Bone marrow (tissue), 2 donors: ENCODE results near the gene SH3YL1.

Experiments used
- DNase-seq, 2 donors: peaks; one replicate each; lab custom pipeline; 2025; lab: John Stamatoyannopoulos, UW

The SH3YL1 gene

DNA sequence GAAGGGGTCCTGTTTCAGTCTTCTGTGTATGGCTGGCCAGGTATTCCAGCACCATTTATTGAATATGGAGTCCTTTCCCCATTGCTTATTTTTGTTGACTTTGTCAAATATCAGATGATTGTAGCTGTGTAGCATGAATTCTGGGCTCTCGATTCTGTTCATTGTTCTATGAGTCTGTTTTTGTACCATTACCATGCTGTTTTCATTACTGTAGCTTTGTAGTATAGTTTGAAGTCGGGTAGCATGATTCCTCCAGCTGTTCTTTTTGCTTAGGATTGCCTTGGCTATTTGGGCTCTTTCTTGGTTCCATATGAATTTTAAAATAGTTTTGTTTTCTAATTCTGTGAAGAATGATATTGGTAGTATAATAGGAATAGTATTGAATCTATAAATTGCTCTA lies 6.0 kb downstream of the SH3YL1 start:
- no peak for DNase-seq

- DNase-seq: no peak
These were observed 6.4 kb downstream of the SH3YL1 start for GRCh38 chr2:257429-257828.

- DNase-seq: no peak
These were observed 7.7 kb downstream of the SH3YL1 start for GRCh38 chr2:256094-256493.

- no peak for DNase-seq
These were observed 8.6 kb downstream of the SH3YL1 start for GRCh38 chr2:255195-255594.

- no peak for DNase-seq
These were observed 9.6 kb downstream of the SH3YL1 start for GRCh38 chr2:254241-254640.

- no peak for DNase-seq
These were observed 10.6 kb downstream of the SH3YL1 start for GRCh38 chr2:253202-253638.

DNA sequence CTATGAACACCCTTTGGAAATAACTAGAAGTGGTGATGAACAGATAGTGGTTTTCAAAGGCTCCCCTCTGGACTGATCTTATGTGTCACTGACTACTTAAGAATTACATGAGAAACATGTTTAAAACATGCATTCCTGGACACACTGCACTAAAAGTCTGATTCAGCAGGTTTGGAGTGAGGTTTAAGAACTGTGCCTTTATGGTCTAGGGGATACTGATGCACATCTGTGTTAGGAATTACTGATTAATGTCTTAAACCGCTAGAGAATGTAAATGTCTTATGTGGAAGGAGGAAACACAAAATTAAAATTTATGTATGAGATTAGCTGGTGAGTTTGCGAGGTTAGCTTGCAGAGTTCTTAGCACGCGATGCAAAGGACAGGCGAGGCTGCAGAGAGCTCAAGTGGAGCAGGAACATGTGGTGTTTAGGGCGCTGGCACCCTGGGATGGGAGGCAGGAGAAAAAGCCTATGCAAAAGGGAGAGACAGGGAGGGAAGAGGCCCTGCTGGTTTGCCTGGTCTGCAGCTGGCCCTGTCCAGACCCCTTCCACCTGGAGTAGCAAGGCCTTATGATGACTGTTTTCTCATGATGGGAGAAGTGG lies 11.7 kb downstream of the SH3YL1 start:
- DNase-seq: no peak

DNA sequence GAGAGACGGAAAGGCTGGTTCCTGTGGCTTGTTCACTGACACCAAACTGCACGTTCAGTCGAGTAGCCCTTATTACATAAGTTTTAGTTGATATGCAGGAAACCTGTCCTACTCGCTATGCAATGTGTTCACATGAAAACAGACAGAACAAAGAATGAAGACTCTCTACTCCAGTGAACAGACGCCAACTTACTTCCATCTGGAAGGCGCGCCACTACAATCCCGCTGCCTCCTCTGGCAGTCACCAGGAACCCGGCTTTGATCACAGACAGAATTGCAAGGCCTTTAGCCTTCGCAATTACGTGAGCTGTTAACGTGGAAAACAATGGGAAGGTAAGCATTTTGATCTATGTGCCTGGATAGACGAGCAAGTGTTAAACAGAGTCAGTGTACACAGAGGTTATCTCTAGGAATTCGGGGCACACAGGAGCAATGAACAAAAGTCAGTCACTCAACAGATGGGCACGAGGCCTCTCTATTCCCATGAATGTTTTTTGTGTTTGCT lies 14.2 kb downstream of the SH3YL1 start:
- no peak for DNase-seq

DNA sequence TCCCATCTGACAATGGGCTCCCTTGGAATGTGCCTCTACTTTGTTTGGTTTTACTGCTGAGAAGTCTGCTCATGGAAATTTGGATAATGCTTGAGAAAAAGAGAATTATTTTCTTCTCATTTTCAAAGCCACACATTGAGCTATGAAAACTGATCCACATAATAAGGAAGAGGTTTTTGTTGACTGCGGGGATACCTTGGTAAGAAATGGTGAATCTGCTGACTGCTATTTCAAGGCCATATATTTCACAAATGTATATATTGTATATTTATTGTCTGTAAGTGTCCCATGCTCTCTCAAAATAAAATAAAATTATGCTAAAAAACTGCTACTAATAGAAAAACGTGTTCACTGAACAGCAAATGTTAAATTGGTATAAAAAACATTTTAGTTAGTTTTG lies 15.1 kb downstream of the SH3YL1 start:
- DNase-seq: no peak

- peak in 1 of 2 donors; percentile 56 for DNase-seq
These were observed 17.2 kb downstream of the SH3YL1 start for GRCh38 chr2:246489-247144.

DNA sequence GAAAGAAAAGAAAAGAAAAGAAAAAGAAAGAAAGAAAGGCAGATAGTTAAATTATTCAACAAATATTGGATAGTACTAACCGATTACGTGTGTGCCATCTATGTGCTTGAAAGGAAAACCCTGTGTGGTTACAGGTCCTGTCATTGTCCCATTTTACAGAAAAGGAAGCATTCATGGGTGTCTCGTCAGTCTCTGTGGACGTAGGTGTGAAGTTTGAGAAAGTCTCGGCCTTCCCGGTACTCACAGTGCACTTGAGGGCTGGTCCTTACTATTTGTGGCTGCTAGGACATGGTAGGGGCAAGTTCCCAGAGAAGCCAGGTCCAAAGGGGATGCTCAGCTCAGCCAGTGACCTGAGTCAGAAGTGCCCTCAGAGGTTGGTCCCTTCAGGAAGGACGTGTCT lies 19.3 kb downstream of the SH3YL1 start:
- DNase-seq: no peak

GRCh38 chr2:238869-239268 lies 25.0 kb downstream of the SH3YL1 start:
- DNase-seq: no peak

DNA sequence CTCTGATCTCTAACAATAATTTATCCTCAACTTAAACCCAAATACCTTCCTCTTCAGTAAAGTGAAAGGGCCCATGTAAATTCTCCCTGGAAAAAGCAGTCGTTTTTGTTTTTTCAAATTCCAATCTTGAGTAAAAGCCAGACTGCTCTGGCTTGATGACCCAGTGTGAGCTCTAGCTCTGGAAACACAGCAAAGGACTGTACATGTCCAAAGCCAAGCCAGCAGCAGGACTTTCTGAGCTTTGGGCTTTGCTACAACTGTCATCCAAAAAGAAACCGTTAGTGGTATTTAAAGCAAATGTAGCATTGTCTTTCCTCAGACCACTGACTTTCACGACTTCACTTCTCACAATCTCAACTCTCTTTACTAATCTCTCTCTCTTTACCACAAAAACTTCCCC lies 25.4 kb downstream of the SH3YL1 start:
- no peak for DNase-seq

DNA sequence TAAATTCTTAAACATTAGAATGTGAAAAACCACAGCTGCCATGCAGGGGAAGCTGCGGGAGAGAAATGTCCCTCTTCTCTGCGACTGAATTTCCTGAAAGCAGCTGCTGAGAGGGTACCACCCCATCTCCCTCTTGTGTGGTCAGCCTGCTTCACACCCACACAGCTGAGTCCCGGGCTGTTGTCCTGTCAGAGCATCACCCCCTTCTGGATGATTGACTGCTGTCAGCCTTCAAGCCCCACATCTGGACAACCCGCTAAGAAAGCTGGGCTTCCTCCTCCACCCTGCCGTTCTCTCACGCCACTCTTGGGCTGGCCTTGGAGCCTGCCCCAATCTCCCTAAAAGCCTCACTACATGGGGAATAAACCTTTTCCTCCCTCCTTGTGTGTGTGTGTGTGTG lies 26.0 kb downstream of the SH3YL1 start:
- no peak for DNase-seq

DNA sequence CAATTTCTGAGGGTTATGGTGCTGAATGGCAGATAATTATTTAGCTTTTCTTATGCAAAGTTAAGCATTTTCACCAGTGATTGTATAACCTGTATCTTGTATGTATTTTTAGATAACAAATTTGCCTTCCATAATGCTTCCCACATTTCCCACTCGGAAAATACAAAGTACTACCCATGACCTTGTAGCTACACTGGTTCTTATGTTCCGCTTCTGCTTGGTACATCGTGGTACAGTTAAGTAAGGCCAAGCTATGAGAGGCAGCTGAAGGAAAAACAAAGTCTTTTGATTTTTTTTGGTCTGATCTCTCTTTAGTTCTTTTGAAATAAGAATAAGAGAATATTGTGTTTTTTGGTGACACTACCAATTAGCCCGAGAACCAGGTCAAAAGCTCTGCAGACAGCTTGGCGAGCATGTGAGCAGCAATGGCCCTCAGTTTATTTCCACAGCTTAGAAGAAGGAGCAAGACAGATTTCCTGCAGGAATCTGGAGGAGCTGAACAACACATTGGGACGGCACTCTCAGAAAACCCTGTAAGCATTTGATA lies 26.8 kb downstream of the SH3YL1 start:
- DNase-seq: no peak

DNA sequence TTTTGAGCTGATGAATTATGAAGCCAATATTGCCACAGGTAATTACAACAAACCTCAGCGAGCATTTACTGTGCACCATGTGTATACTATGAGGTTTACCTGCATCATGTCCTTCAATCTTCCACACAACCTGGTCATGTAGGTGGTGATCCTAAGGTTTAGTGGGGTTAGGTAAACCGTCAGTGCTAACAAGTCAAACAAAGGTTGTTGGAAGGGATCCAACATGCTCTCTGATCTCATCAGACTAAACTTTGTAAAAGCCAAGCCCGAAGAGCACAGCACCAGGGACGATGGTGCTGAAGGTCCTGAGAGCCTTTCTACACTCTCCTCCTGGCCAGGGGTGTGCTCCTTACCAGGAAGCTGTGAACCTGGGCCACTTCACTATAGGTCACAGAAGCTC lies 29.4 kb downstream of the SH3YL1 start:
- DNase-seq: no peak

DNA sequence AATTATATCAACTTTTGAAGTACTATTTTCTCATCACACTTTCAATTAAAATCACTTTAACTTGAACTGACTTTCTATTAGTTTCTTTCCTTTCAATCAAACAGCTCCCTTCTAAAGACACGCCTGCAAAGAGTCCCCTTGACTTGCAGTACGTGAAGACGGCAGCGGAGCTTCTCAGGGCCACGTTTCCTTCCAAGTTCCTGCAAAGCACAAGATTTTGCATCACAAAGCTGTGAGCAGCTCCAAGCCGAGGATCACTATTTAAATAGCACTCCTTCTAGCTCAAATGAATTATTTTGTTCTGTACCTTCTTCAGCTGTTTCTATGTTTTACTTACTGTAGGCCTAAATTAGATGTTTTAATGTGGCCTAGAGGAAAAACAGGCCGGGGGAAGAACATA lies 30.8 kb downstream of the SH3YL1 start:
- no peak for DNase-seq

GRCh38 chr2:231521-232185 lies 32.2 kb downstream of the SH3YL1 start:
- no peak for DNase-seq

DNA sequence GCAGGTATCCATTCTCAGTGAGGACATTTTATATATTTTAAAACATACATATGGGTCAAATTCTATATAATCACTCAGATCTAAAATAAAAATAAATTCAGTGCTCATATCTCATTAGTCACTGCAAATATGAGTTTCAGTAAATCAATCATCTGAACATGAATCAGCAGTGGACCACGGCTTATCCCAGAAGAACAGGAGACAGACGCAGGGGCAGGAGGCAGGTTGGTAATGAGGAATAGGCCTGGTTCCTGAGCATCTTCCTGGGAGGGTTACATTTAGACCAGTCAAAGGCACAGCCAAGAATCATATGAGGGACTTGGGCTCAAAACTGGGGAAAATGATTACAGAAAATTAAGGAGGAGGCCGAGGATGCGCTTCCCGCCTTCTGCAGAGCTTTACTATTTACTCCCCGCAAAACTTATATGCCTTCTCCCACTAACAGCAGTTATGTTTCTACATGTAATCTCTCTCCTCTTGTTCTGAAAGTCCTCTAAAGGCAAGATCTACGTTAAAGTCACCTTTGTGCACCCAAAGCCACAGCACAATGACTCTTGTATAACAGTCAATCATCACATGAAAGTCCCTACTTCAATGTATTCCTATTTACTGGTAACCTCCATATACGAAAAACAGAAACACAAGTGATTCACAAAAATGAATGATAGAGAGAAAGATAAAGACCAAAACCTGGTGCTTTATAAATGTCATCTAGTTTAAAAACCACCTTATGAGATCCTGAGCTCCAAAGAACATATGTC lies 35.1 kb downstream of the SH3YL1 start:
- DNase-seq: no peak

GRCh38 chr2:228115-228514 lies 35.7 kb downstream of the SH3YL1 start:
- no peak for DNase-seq

DNA sequence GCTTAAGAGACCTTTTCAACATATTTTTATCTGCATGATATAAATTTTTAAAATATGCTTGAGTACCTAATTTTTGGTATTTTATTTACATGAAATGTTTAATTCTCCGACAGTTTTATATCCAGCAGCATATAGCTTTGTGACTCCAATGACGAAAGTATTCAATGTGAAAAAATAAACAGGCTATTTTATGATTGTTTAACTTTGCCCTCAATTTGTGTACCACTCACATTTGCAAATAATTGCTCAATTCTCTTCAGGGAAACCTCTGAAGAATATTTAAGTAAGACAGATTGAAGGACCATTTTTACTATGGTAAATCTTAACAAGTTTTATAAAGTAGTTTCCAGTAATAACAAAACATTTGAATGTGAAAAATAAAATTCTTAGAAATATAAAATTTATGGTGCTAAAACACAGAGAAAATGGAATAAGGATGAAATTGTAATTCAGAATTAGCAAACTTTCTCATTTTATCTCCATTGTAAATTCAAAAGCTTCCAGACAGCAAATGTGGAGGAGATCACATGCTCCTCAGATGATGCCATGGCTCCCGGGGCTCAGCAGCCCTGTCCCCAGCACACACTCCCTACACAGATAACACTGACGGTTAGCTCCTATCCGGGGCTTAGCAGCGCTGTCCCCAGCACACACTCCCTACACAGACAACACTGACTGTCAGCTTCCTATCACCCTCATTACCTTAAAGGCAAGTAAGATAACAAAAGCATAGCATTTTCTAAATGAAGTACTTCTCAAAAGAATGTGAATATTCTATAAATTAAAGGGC lies 39.7 kb downstream of the SH3YL1 start:
- DNase-seq: no peak

GRCh38 chr2:223451-223850 lies 40.4 kb downstream of the SH3YL1 start:
- DNase-seq: no peak
